Upper lobe of left lung (tissue), 6 donors: Measurements from ENCODE around the gene ACTR3C. TPM values are rescaled to one million over a fixed set of nuclear protein-coding genes. Genes with fewer than 3 reads are reported as not detected.

ENCODE experiments used
- ATAC-seq, 2 donors: fragments of 200-7000 bp; cut with Tn5 transposase; one replicate each; pipeline ENCODE4 v1.9.1; 2022; ENCODE audit warnings: mild to moderate bottlenecking in 2 of 2, moderate library complexity in 2 of 2; ENCODE audit not compliant: low FRiP score in 2 of 2
- DNase-seq, 2 donors: peaks; one replicate each; pipeline ENCODE4 v3.0.0-alpha.2; 2019 to 2020
- H3K27ac ChIP-seq, 4 donors: fragments of 200-600 bp; sonication (generic); one replicate each; pipeline ENCODE4 v1.5.1; 2016 to 2019
- H3K27me3 ChIP-seq, 4 donors: fragments of 200-600 bp; sonication (generic); one replicate each; pipeline ENCODE4 v1.5.1; 2017 to 2019
- H3K36me3 ChIP-seq, 4 donors: fragments of 200-600 bp; sonication (generic); one replicate each; pipeline ENCODE4 v1.5.1; 2016 to 2019
- H3K4me1 ChIP-seq, 4 donors: fragments of 200-600 bp; sonication (generic); one replicate each; pipeline ENCODE4 v1.5.1; 2018 to 2019
- H3K4me3 ChIP-seq, 4 donors: fragments of 200-600 bp; sonication (generic); one replicate each; pipeline ENCODE4 v1.5.1; 2017 to 2019; ENCODE audit warnings: mild to moderate bottlenecking in 2 of 4, moderate library complexity in 1 of 4
- H3K9me3 ChIP-seq, 4 donors: fragments of 200-600 bp; sonication (generic); one replicate each; pipeline ENCODE4 v1.5.1; 2018 to 2019
- EP300 ChIP-seq, 4 donors: sonication (generic); formaldehyde crosslinking; IDR thresholded peaks; one replicate each; pipeline ENCODE4 v1.5.1; 2017; ENCODE audit warnings: antibody characterized with exemption in 4 of 4, control low read depth in 2 of 4
- POLR2A ChIP-seq, 4 donors: fragments of 450-650 bp; IDR thresholded peaks; one replicate each; pipeline ENCODE4 v1.5.1; 2016 to 2017; ENCODE audit warnings: antibody characterized with exemption in 4 of 4, mild to moderate bottlenecking in 2 of 4
- POLR2AphosphoS5 ChIP-seq, 2 donors: sonication (generic); formaldehyde crosslinking; IDR thresholded peaks; one replicate each; pipeline ENCODE4 v1.5.1; 2017; ENCODE audit warnings: antibody characterized with exemption in 2 of 2
- WGBS, 2 donors: methylation state at CpG; one replicate each; pipeline ENCODE4 v1.1.5; 2017 to 2018; 5-methylcytosine and 5-hydroxymethylcytosine counted together
- total RNA-seq, 6 donors: library from RNA; depleted of rRNA in 4 of 6; stranded (reverse); fragments of >200 nt in 4 of 6; gene quantifications; one replicate each; pipeline versions ENCODE4 v1.1.0 to v1.2.1, GENCODE V29; 2016 to 2021
- TF ChIP-seq, protein P1 (sequence below), 6 experiments: fragments of 450-650 bp in 4 of 6; fragments of 200-600 bp in 2 of 6; sonication (generic) in 2 of 6; IDR thresholded peaks; one replicate each; pipeline ENCODE4 v1.5.1; 2016 to 2019; ENCODE audit warnings: antibody characterized with exemption in 6 of 6
- donor health status: DM: no; HTN: no; CAD: no; lungs with moderate emphysema.
- donor health status: DM: no; HTN: yes; CAD: no; lungs with severe emphysema.

Gene ACTR3C
- 100 to 1,000 TPM in 1 of 6 donors, 10 to 100 TPM in 5; 12.1 to 123 (median 24.1) TPM for total RNA-seq

DNA sequence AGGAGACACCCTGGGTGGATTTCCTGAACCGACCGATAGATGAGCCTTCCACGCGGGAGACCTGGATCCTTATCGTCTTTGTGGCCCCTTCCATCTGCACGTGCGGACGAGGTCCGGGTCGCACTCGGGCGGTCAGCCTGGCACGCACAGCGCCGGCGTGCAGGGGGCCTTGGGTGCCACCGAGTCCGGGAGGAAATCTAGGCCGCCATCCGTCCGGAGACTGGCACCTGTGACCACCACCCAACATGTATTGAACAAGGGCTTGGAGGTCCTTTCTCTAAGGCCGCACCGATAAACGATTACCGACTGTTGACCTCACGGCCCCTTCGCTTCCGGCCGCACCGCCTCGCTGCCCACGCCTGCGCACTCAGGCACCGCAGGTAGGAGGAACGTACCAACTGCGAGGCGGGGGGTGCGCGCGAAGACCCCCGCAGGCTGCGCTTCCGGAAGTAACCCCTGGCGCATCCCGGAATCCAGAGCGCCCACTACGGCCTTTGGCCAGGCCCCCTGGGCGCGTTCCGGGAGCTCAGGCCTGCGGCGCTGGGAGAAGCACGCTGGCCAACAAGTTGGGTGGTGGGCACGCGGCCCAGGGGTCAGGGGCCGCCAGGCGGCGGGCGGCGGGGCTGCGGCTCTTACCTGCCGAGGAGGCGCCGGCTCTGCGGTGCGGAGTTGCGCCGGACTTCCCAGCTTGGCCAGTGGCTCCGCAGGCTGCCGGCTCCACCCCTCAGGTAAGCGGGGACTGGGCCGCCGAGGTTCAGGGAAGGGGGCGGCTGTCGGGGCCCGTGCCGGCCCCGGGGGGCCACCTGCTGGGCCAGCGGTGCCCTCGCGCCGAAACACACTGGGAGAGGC, at the start of gene ACTR3C, which contains the start of gene LRRC61:
ACTR3C (minus strand) TSS at position 713 of the 849 bp plus-strand sequence. CDS start 28,249 bp downstream, outside the sequence.
LRRC61 (plus strand) TSS at position 523 of the 849 bp plus-strand sequence. CDS start 13,507 bp downstream, outside the sequence.
- peak; percentile 77 to 82 for ATAC-seq
- peak within 1 kb of the TSS; percentile 89 to 95 (median 91) for H3K27ac ChIP-seq

DNA sequence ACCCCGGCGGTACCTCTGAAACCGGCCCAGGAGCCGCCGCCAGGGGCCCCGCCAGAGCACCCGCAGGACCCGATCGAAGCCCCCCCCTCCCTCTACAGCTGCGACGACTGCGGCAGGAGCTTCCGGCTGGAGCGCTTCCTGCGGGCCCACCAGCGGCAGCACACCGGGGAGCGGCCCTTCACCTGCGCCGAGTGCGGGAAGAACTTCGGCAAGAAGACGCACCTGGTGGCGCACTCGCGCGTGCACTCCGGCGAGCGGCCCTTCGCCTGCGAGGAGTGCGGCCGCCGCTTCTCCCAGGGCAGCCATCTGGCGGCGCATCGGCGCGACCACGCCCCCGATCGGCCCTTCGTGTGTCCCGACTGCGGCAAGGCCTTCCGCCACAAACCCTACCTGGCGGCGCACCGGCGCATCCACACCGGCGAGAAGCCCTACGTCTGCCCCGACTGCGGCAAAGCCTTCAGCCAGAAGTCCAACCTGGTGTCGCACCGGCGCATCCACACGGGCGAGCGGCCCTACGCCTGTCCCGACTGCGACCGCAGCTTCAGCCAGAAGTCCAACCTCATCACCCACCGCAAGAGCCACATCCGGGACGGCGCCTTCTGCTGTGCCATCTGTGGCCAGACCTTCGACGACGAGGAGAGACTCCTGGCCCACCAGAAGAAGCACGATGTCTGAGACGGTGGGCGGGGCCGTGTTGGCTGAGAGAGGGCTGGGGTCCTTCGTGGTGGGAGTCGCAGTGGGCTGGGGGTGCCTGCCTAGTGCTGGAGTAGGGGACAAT, 49.1 kb upstream of the ACTR3C start:
- Histone ChIP-seq H3K9me3 (no peaks in the 10 kb centered on the region), H3K27ac (peak overlapping the region in 1 of 4 donors; percentile 43), H3K36me3 (peaks cover 6 to 41% (median 32%) of the 10 kb centered on the region in 4 donors), H3K4me3 (no peak overlapping the region), H3K4me1 (peaks cover 21 to 55% (median 22%) of the 10 kb centered on the region in 4 donors), H3K27me3 (no peaks in the 10 kb centered on the region)
- TF ChIP-seq POLR2A (IDR thresholded peaks at IDR 0.05) (no peak), POLR2AphosphoS5 (IDR thresholded peaks at IDR 0.05) (no peak), EP300 (IDR thresholded peaks at IDR 0.05) (no peak)
- TF ChIP-seq, protein P1, sequence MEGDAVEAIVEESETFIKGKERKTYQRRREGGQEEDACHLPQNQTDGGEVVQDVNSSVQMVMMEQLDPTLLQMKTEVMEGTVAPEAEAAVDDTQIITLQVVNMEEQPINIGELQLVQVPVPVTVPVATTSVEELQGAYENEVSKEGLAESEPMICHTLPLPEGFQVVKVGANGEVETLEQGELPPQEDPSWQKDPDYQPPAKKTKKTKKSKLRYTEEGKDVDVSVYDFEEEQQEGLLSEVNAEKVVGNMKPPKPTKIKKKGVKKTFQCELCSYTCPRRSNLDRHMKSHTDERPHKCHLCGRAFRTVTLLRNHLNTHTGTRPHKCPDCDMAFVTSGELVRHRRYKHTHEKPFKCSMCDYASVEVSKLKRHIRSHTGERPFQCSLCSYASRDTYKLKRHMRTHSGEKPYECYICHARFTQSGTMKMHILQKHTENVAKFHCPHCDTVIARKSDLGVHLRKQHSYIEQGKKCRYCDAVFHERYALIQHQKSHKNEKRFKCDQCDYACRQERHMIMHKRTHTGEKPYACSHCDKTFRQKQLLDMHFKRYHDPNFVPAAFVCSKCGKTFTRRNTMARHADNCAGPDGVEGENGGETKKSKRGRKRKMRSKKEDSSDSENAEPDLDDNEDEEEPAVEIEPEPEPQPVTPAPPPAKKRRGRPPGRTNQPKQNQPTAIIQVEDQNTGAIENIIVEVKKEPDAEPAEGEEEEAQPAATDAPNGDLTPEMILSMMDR (IDR thresholded peaks at IDR 0.05): no peak
- ATAC-seq (no peak), DNase-seq (peak in 1 of 2 donors; percentile 86)
- 89 to 92% methylated on average over 57 to 75 of the region's 79 CpGs for WGBS, 2 donors

More for the DNA sequence above, at the start of gene ACTR3C, which contains the start of gene LRRC61:
- Histone ChIP-seq H3K4me3 (peak within 1 kb of the TSS; percentile 42 to 77 (median 62)), H3K9me3 (no peaks in the 10 kb centered on the region), H3K4me1 (peaks cover 20 to 43% (median 37%) of the 10 kb centered on the region in 4 donors), H3K36me3 (no peaks in the 10 kb centered on the region), H3K27me3 (no peaks in the 10 kb centered on the region)
- DNase-seq: peak; percentile 72 to 93
- 9 to 15% methylated on average over 10 to 54 of the region's 82 CpGs for WGBS, 2 donors
- TF ChIP-seq POLR2AphosphoS5 (IDR thresholded peaks at IDR 0.05) (peak in 1 of 2 donors; percentile 49), POLR2A (IDR thresholded peaks at IDR 0.05) (peak in 2 of 4 donors; percentile 40 to 66), EP300 (IDR thresholded peaks at IDR 0.05) (no peak)
- TF ChIP-seq, protein P1 (IDR thresholded peaks at IDR 0.05): peak in 4 of 6 experiments; percentile 28 to 71 (median 46)

DNA sequence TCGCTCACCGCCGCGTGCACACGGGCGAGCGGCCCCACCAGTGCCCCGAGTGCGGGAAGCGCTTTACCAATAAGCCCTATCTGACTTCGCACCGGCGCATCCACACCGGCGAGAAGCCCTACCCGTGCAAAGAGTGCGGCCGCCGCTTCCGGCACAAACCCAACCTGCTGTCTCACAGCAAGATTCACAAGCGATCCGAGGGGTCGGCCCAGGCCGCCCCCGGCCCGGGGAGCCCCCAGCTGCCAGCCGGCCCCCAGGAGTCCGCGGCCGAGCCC, 48.6 kb upstream of the ACTR3C start:
- Histone ChIP-seq H3K27me3 (no peaks in the 10 kb centered on the region), H3K4me1 (peaks cover 19 to 55% (median 22%) of the 10 kb centered on the region in 4 donors), H3K36me3 (peaks cover 6 to 41% (median 32%) of the 10 kb centered on the region in 4 donors), H3K27ac (no peak overlapping the region), H3K4me3 (no peak overlapping the region), H3K9me3 (no peaks in the 10 kb centered on the region)
- TF ChIP-seq POLR2AphosphoS5 (IDR thresholded peaks at IDR 0.05) (no peak), POLR2A (IDR thresholded peaks at IDR 0.05) (no peak), EP300 (IDR thresholded peaks at IDR 0.05) (no peak)
- TF ChIP-seq, protein P1 (IDR thresholded peaks at IDR 0.05): no peak
- DNase-seq (peak in 1 of 2 donors; percentile 81), ATAC-seq (no peak)
- 95 to 97% methylated on average over 20 of the region's 30 CpGs for WGBS, 2 donors

DNA sequence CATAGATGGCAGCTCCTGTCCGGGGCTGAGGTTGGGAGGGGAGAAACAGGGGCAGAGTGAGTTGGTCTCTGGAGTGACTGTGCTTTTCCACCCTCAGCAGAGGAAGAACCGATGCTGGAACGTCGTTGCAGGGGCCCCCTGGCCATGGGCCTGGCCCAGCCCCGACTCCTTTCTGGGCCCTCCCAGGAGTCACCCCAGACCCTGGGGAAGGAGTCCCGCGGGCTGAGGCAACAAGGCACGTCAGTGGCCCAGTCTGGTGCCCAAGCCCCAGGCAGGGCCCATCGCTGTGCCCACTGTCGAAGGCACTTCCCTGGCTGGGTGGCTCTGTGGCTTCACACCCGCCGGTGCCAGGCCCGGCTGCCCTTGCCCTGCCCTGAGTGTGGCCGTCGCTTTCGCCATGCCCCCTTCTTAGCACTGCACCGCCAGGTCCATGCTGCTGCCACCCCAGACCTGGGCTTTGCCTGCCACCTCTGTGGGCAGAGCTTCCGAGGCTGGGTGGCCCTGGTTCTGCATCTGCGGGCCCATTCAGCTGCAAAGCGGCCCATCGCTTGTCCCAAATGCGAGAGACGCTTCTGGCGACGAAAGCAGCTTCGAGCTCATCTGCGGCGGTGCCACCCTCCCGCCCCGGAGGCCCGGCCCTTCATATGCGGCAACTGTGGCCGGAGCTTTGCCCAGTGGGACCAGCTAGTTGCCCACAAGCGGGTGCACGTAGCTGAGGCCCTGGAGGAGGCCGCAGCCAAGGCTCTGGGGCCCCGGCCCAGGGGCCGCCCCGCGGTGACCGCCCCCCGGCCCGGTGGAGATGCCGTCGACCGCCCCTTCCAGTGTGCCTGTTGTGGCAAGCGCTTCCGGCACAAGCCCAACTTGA, 48.0 kb upstream of the ACTR3C start:
- Histone ChIP-seq H3K27ac (peak overlapping the region in 2 of 4 donors; percentile 11 to 94), H3K4me1 (peaks cover 19 to 50% (median 22%) of the 10 kb centered on the region in 4 donors), H3K27me3 (no peaks in the 10 kb centered on the region), H3K36me3 (peaks cover 6 to 41% (median 32%) of the 10 kb centered on the region in 4 donors), H3K4me3 (no peak overlapping the region), H3K9me3 (no peaks in the 10 kb centered on the region)
- ATAC-seq (no peak), DNase-seq (peak in 1 of 2 donors; percentile 68)
- no peak for TF ChIP-seq POLR2AphosphoS5 (IDR thresholded peaks at IDR 0.05)
- TF ChIP-seq, protein P1 (IDR thresholded peaks at IDR 0.05): no peak
- no peak for TF ChIP-seq EP300 (IDR thresholded peaks at IDR 0.05)
- no peak for TF ChIP-seq POLR2A (IDR thresholded peaks at IDR 0.05)
- WGBS, 2 donors: 89 to 92% methylated on average over 23 to 31 of the region's 48 CpGs
